Mesothelial cell of epicardium (in vitro differentiated cells): Measurements from ENCODE around the gene RFTN1. TPM values are rescaled to one million over a fixed set of nuclear protein-coding genes. Genes with fewer than 3 reads are reported as not detected.

Experiments used
- DNase-seq, 2 experiments: peaks; one replicate each; pipeline ENCODE4 v3.0.0; 2021; ENCODE audit warnings: low spot score in 2 of 2; ENCODE audit not compliant: unreplicated experiment in 2 of 2
- H3K27ac Mint-ChIP-seq: 2 replicates; pipeline ENCODE4 v1.8.0; 2021; ENCODE audit warnings: mixed read lengths
- H3K27me3 Mint-ChIP-seq: 2 replicates; pipeline ENCODE4 v1.8.0; 2021; ENCODE audit warnings: low read depth, mixed read lengths
- H3K36me3 Mint-ChIP-seq: 2 replicates; pipeline ENCODE4 v1.8.0; 2021; ENCODE audit warnings: mixed read lengths
- H3K4me1 Mint-ChIP-seq: 2 replicates; pipeline ENCODE4 v1.8.0; 2021; ENCODE audit warnings: mixed read lengths
- H3K4me3 Mint-ChIP-seq: 2 replicates; pipeline ENCODE4 v1.8.0; 2021; ENCODE audit warnings: mild to moderate bottlenecking, moderate library complexity, mixed read lengths
- H3K9me3 Mint-ChIP-seq: 2 replicates; pipeline ENCODE4 v1.8.0; 2021; ENCODE audit warnings: mixed read lengths
- total RNA-seq: library from RNA; stranded (reverse); gene quantifications from 3 replicates; pipeline ENCODE4 v1.2.1, GENCODE V29; 2021
- TF ChIP-seq, protein P1 (sequence below): fragments of 200-600 bp; sonication (generic); IDR thresholded peaks from one replicate; pipeline ENCODE4 v1.5.0; 2021; ENCODE audit warnings: antibody characterized with exemption; ENCODE audit not compliant: unreplicated experiment

The RFTN1 gene
- total RNA-seq, 1 donor from 2014 or later: 10.0 TPM

DNA sequence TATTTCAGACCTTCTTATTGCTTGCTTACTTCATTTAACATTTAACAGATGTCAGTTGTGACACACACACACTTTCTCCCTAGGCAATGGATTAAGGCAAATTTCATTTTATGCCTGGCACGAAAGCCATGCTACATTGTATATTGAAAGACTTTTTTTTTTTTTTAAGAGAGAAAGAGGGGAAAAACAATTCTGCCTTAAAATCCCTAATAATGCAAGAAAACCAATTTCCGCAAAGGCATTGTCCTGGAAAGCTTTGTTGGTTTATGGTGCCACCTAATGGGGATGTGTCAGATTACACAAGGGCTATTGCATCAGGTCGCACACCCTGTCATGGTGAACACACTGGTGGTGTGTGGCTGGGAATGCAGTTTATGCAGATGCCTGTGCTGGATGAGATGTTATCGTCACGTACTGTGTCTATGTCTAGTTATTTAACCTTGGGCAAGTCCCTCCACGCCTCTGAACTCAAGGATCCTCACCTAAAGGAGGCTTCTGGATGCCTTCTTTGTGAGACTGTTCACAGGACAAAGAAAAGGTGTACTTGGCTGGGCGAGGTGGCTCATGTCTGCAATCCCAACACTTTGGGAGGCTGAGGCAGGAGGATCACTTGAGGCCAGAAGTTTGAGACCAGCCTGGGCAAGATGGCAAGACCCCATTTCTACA is 37.3 kb upstream of the RFTN1 start:
- Mint-ChIP-seq H3K4me3 (peak overlapping the region; percentile 59), H3K27me3 (peaks cover 7% of the 10 kb centered on the region), H3K36me3 (no peaks in the 10 kb centered on the region), H3K27ac (peak overlapping the region; percentile 48), H3K4me1 (peaks cover 11% of the 10 kb centered on the region), H3K9me3 (peaks cover 6% of the 10 kb centered on the region)
- peak in 1 of 2 experiments; percentile 77 for DNase-seq
- TF ChIP-seq, protein P1, sequence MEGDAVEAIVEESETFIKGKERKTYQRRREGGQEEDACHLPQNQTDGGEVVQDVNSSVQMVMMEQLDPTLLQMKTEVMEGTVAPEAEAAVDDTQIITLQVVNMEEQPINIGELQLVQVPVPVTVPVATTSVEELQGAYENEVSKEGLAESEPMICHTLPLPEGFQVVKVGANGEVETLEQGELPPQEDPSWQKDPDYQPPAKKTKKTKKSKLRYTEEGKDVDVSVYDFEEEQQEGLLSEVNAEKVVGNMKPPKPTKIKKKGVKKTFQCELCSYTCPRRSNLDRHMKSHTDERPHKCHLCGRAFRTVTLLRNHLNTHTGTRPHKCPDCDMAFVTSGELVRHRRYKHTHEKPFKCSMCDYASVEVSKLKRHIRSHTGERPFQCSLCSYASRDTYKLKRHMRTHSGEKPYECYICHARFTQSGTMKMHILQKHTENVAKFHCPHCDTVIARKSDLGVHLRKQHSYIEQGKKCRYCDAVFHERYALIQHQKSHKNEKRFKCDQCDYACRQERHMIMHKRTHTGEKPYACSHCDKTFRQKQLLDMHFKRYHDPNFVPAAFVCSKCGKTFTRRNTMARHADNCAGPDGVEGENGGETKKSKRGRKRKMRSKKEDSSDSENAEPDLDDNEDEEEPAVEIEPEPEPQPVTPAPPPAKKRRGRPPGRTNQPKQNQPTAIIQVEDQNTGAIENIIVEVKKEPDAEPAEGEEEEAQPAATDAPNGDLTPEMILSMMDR: peak; percentile 81

DNA sequence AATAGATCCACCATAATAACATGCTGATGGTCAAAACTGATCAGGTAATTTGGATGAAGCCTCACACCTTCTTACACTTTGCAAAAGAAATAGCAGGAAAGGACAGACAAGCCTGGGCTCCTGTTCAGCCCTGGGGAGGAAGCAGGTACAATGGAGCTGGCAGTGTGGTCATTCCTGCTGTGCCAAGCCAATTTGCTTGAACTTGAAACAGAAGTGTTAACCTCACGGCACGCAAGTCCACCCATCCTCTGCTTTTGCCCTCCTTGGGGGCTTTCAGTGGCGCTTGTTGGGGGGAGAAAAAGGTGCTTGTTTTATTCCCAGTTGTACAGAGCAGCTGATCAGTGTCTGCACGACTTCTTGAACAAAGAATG is 36.8 kb upstream of the RFTN1 start:
- Mint-ChIP-seq H3K4me1 (peaks cover 11% of the 10 kb centered on the region), H3K4me3 (peak overlapping the region; percentile 59), H3K36me3 (no peaks in the 10 kb centered on the region), H3K27me3 (peaks cover 9% of the 10 kb centered on the region), H3K9me3 (peaks cover 6% of the 10 kb centered on the region), H3K27ac (no peak overlapping the region)
- TF ChIP-seq, protein P1: no peak
- no peak for DNase-seq

DNA sequence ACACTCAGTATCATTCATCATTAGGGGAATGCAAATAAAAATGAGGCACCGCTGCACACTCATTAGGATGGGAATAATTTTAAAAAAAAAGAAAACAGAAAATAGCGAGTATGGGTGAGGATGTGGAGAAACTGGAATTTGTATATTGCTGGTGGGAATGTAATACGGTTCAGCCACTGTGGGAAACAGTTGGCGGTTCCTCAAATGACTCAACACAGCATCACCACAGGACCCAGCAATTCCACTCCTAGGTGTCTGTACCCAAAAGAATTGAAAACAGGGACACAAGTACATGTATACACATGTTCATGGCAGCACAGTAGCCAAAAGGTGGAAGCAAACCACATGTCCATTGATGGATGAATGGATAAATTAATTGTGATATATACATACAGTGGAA is 35.2 kb upstream of the RFTN1 start:
- no peak for DNase-seq
- peaks cover 14% of the 10 kb centered on the region for H3K27me3 Mint-ChIP-seq
- peaks cover 2% of the 10 kb centered on the region for H3K9me3 Mint-ChIP-seq
- TF ChIP-seq, protein P1: no peak
- H3K4me1 Mint-ChIP-seq: peaks cover 6% of the 10 kb centered on the region
- no peak overlapping the region for H3K27ac Mint-ChIP-seq
- H3K4me3 Mint-ChIP-seq: no peak overlapping the region
- no peaks in the 10 kb centered on the region for H3K36me3 Mint-ChIP-seq

DNA sequence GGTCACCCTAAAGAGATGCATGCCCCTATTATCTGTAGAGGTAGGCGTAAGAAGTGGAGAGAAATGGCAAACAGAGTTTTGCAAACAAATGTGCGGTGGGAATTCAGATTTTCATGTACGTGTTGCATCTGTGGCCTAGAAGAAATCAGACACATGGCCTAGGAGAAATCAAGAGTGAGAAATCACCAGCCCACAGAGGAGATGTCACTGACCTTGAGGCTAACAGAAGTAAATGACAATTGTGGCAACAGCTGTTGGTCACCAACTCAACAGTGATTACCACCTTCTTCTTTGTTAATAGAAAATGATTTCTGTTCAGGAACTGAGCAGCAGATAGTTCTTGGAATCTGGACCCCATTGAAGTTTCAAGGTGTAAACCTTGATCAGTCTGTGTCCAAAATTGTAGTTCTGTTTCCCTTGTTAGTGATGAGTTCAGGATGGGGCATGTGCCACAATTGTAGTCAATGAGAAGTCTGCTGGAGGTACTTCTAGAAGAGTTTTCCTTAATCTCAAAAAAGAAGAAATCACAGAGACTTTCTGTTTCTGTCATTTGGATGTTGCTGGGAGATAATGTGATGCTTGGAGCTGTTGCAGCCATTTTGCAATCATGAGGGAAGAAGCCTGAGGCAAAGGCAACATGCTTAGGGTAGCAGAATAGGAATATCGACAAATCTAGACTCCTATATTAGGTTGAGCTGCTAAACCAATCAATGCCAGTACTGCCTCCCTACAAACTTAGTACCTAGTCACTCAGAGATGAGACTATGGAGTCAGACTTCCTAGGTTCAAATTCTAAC is 34.3 kb upstream of the RFTN1 start:
- TF ChIP-seq, protein P1: no peak
- Mint-ChIP-seq H3K4me3 (no peak overlapping the region), H3K4me1 (peaks cover 6% of the 10 kb centered on the region), H3K27ac (no peak overlapping the region), H3K9me3 (no peaks in the 10 kb centered on the region), H3K36me3 (no peaks in the 10 kb centered on the region), H3K27me3 (peaks cover 21% of the 10 kb centered on the region)
- DNase-seq: no peak

DNA sequence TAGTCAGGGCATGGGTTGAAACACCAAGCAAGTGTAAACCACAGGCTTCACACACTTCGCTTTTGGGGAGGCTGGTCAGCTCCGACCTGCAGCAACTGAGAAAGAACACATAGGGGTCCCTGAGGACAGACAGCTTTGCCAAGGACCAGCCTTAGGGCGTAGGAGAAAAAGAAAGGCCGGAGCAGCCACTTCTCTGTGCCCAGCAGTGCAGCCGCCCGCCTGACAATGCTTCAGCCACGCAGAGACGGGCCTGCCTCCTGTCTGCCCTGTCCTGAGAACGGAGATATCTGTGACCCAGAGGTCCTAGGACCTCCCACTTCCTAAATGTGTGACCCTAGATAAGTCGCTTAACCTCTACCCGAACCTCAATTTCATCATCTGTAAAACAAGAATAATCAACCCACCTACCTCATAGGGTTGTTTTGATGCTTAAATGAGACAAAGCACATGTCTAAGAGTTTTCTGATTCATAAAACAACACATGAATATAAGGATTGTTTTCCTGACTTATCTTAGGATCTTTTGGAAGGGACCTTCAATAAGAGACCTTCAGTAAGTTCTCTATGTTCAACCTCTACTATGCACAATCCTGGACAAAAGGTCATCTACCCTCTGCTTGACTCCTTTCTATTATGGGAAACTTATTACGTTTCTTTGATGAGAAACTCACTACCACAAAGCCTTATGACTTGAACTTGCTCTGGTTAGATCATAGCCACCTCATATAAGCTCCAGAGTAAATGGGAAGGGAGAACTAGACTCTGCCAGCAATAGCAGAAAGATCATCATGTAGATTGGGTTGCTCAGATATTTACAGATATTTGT is 32.9 kb upstream of the RFTN1 start:
- no peak for DNase-seq
- no peak overlapping the region for H3K4me3 Mint-ChIP-seq
- H3K4me1 Mint-ChIP-seq: peaks cover 6% of the 10 kb centered on the region
- no peaks in the 10 kb centered on the region for H3K36me3 Mint-ChIP-seq
- TF ChIP-seq, protein P1: no peak
- H3K9me3 Mint-ChIP-seq: no peaks in the 10 kb centered on the region
- no peak overlapping the region for H3K27ac Mint-ChIP-seq
- peaks cover 28% of the 10 kb centered on the region for H3K27me3 Mint-ChIP-seq
